ENCODE results near the gene PARD6G. TPM values are rescaled to one million over a fixed set of nuclear protein-coding genes. Genes with fewer than 3 reads are reported as not detected.

PARD6G gene
- total and polyA plus RNA-seq, 10 of the 15 experiments (the other 5 are each of a cell fraction or from before 2014, with no cell fraction given): 0.20 to 2.0 (median 0.60) TPM

GRCh38 chr18:80202264-80202998 is 44.9 kb downstream of the PARD6G start (continued):
- peak; percentile 87 for TF ChIP-seq IKZF2 (IDR thresholded peaks at IDR 0.05)
- peak; percentile 99 for TF ChIP-seq PAX5 (IDR thresholded peaks at IDR 0.05; ENCODE audit: borderline replicate concordance, low read depth, low read length)

- Histone ChIP-seq H2AFZ (ENCODE audit: control insufficient read depth, low read depth, low read length) (no peak overlapping the region), H3K9me3 (replicated peaks; ENCODE audit: control insufficient read depth, insufficient read depth, low read length) (no peaks in the 10 kb centered on the region; the same call in 2 of the 3 replicates), H3K27ac (ENCODE audit: control insufficient read depth, insufficient read depth) (no peak overlapping the region), H3K36me3 (ENCODE audit: control insufficient read depth in 2 of 2, insufficient read depth in 2 of 2, low read length in 1 of 2) (no peaks in the 10 kb centered on the region), H3K4me1 (ENCODE audit: control insufficient read depth, insufficient read depth, low read length) (peaks cover 27% of the 10 kb centered on the region), H4K20me1 (ENCODE audit: control insufficient read depth, insufficient read depth) (no peaks in the 10 kb centered on the region), H3K4me2 (ENCODE audit: control insufficient read depth, insufficient read depth) (peak overlapping the region; percentile 45; the same call in 1 of the 2 replicates), H3K79me2 (ENCODE audit: control insufficient read depth, insufficient read depth, low read length) (no peaks in the 10 kb centered on the region), H3K4me3 (no peak overlapping the region), H3K27me3 (replicated peaks in 1 of 2; ENCODE audit: control insufficient read depth in 2 of 2, insufficient read depth in 2 of 2, low read length in 1 of 2) (no peaks in the 10 kb centered on the region), H3K9ac (ENCODE audit: control insufficient read depth, insufficient read depth, low read length) (no peak overlapping the region)
- BruUV-seq (replicated peaks): no TSS peak
- CTCF ChIA-PET: interaction anchor here (0.6 to 4.7 kb wide), 7 partner anchors 10 to 54 kb away, joined by 3 to 22 read pairs (median 9); no protein-coding TSS in a partner anchor
- SMC1A ChIA-PET (ENCODE audit: uncharacterized antibody, unreplicated experiment): interaction anchor here (1.1 to 2.7 kb wide), 5 partner anchors 8 to 55 kb away, joined by 3 to 12 read pairs (median 8); no protein-coding TSS in a partner anchor
- ATAC-seq: peak; percentile 23
- no peak for DNase-seq (ENCODE audit: low read depth, low spot score)
- POLR2A ChIA-PET: interaction anchor here (0.9 to 2.3 kb wide), 4 partner anchors 9 to 22 kb away, joined by 7 to 10 read pairs (median 8); no protein-coding TSS in a partner anchor
- 19% methylated on average over 9 of the region's 9 CpGs for WGBS (ENCODE audit: insufficient coverage, insufficient replicate concordance, low lambda C conversion rate, missing lambda C conversion rate)
- no peak for FAIRE-seq
- in situ Hi-C loops (cut with MboI) (no loop called here), intact Hi-C loops (cut with micrococcal nuclease; ENCODE audit: unreplicated experiment) (no loop called here)
- RAD21 ChIA-PET (ENCODE audit: unreplicated experiment): interaction anchor here (1.0 to 2.0 kb wide), 5 partner anchors 7 to 23 kb away, joined by 3 to 7 read pairs (median 4); no protein-coding TSS in a partner anchor
- TF ChIP-seq E2F4 (IDR thresholded peaks at IDR 0.05; ENCODE audit: low read depth, low read length): no peak
- TF ChIP-seq POU2F2 (IDR thresholded peaks at IDR 0.05; ENCODE audit: borderline replicate concordance, low read depth, low read length): no peak
- TF ChIP-seq MTA3 (IDR thresholded peaks at IDR 0.05; ENCODE audit: borderline replicate concordance, low read length): no peak
- no peak for TF ChIP-seq PML (IDR thresholded peaks at IDR 0.05; ENCODE audit: low read length)
- TF ChIP-seq ATF2 (IDR thresholded peaks at IDR 0.05; ENCODE audit: low read length): no peak
- no peak for TF ChIP-seq BCL11A (IDR thresholded peaks at IDR 0.05; ENCODE audit: low read depth, low read length)
- TF ChIP-seq USF1 (IDR thresholded peaks at IDR 0.05; ENCODE audit: borderline replicate concordance, extremely low read length, insufficient read depth, low read depth, low read length): no peak
- TF ChIP-seq E2F8 (IDR thresholded peaks at IDR 0.05; ENCODE audit: low read depth, partially characterized antibody): no peak
- TF ChIP-seq IRF4 (IDR thresholded peaks at IDR 0.05; ENCODE audit: low read depth, low read length): no peak
- no peak for TF ChIP-seq YY1 (IDR thresholded peaks at IDR 0.05; ENCODE audit: low read depth, low read length)
Observed at GRCh38 chr18:80201739-80202138, 45.6 kb downstream of the PARD6G start.

All from GM12878 (cell line).